B cell (primary cell): ENCODE measurements around the gene CHST15. TPM values are rescaled to one million over a fixed set of nuclear protein-coding genes. Genes with fewer than 3 reads are reported as not detected.

Source experiments
- ATAC-seq: fragments of 200-7000 bp; cut with Tn5 transposase; one replicate; pipeline ENCODE4 v1.10.0; 2021; ENCODE audit warnings: low read depth, mild to moderate bottlenecking, moderate number of reproducible peaks, moderate library complexity
- CTCF ChIA-PET: fragments of 350-600 bp; sonication (Branson Sonifier 250); formaldehyde crosslinking; loops from one replicate; lab custom pipeline; 2021; ENCODE audit warnings: antibody characterized with exemption, inconsistent platforms; lab: Charles Lee
- POLR2A ChIA-PET: fragments of 350-600 bp; sonication (Branson Sonifier 250); formaldehyde crosslinking; loops from one replicate; lab custom pipeline; 2021; ENCODE audit warnings: antibody characterized with exemption; lab: Charles Lee
- DNase-seq: peaks from one replicate; pipeline ENCODE4 v3.0.0; 2013
- H2AFZ ChIP-seq: 2 replicates; pipeline ENCODE4 v1.6.1; 2012; ENCODE audit warnings: mild to moderate bottlenecking, low read depth, low read length; ENCODE audit not compliant: insufficient read depth, poor library complexity, severe bottlenecking
- H3K27ac ChIP-seq, 2 donors: 1 replicate in 1 of 2; 2 replicates in 1 of 2; pipeline ENCODE4 v1.5.1; 2012 to 2013; ENCODE audit warnings: low read length in 2 of 2, mild to moderate bottlenecking in 2 of 2, moderate library complexity in 1 of 2
- H3K27me3 ChIP-seq, 4 experiments: fragments of 200-600 bp in 1 of 4; sonication (generic) in 1 of 4; replicated peaks in 1 of 4; 1 replicate in 2 of 4; 2 replicates in 2 of 4; pipeline versions ENCODE4 v1.6.1 to v1.7.0; 2013 to 2016; ENCODE audit warnings: low read length in 3 of 4, mild to moderate bottlenecking in 2 of 4, mixed read lengths in 1 of 4, moderate library complexity in 1 of 4; ENCODE audit not compliant: insufficient read depth in 4 of 4, control insufficient read depth in 3 of 4; ENCODE audit errors: control extremely low read depth in 1 of 4
- H3K36me3 ChIP-seq, 2 experiments: replicated peaks in 1 of 2; 1 replicate in 1 of 2; 2 replicates in 1 of 2; pipeline versions ENCODE4 v1.6.1 to v1.7.1; 2013; ENCODE audit warnings: low read length in 1 of 2; ENCODE audit not compliant: insufficient read depth in 2 of 2, control insufficient read depth in 1 of 2; ENCODE audit errors: control extremely low read depth in 1 of 2, extremely low read depth in 1 of 2
- H3K4me1 ChIP-seq, 2 donors: fragments of 200-600 bp in 1 of 2; sonication (generic) in 1 of 2; 1 replicate in 1 of 2; 2 replicates in 1 of 2; pipeline versions ENCODE4 v1.5.1 to v1.6.1; 2013 to 2017; ENCODE audit warnings: low read length in 2 of 2; ENCODE audit not compliant: control insufficient read depth in 2 of 2, insufficient read depth in 2 of 2
- H3K4me2 ChIP-seq: replicated peaks from 2 replicates; pipeline ENCODE3; 2012; ENCODE audit warnings: mild to moderate bottlenecking, low read depth, low read length; ENCODE audit not compliant: poor library complexity, severe bottlenecking
- H3K4me3 ChIP-seq, 5 experiments: fragments of 200-600 bp in 1 of 5; sonication (generic) in 1 of 5; 1 replicate in 3 of 5; 2 replicates in 2 of 5; pipeline versions ENCODE4 v1.5.1 to v1.7.0; 2011 to 2016; ENCODE audit warnings: low read length in 4 of 5, mild to moderate bottlenecking in 4 of 5, low read depth in 2 of 5, control low read depth in 1 of 5, moderate library complexity in 1 of 5; ENCODE audit not compliant: insufficient read depth in 1 of 5; ENCODE audit errors: control extremely low read depth in 1 of 5, extremely low read depth in 1 of 5
- H3K79me2 ChIP-seq: fragments of 200-600 bp; sonication (generic); one replicate; pipeline ENCODE4 v1.6.0; 2016; ENCODE audit warnings: low read length; ENCODE audit not compliant: control insufficient read depth, insufficient read depth
- H3K9ac ChIP-seq: fragments of 200-600 bp; sonication (generic); 2 replicates; pipeline ENCODE4 v1.6.1; 2017; ENCODE audit warnings: mild to moderate bottlenecking, low read length, moderate library complexity
- H3K9me3 ChIP-seq, 3 donors: one replicate each; pipeline versions ENCODE4 v1.6.1 to v1.7.1; 2013; ENCODE audit warnings: low read length in 2 of 3; ENCODE audit not compliant: control insufficient read depth in 2 of 3, insufficient read depth in 1 of 3; ENCODE audit errors: control extremely low read depth in 1 of 3
- H4K20me1 ChIP-seq: 2 replicates; pipeline ENCODE4 v1.6.0; 2012; ENCODE audit warnings: mild to moderate bottlenecking, low read length; ENCODE audit not compliant: insufficient read depth, control insufficient read depth, poor library complexity, severe bottlenecking
- H3K27ac Mint-ChIP-seq: one replicate; pipeline ENCODE4 v1.8.0; 2021; ENCODE audit warnings: mixed read lengths
- H3K27me3 Mint-ChIP-seq: one replicate; pipeline ENCODE4 v1.8.0; 2021; ENCODE audit warnings: mixed read lengths
- H3K4me1 Mint-ChIP-seq: one replicate; pipeline ENCODE4 v1.8.0; 2021; ENCODE audit warnings: mixed read lengths
- H3K4me3 Mint-ChIP-seq: one replicate; pipeline ENCODE4 v1.8.0; 2021; ENCODE audit warnings: mixed read lengths
- H3K9me3 Mint-ChIP-seq: one replicate; pipeline ENCODE4 v1.8.0; 2022; ENCODE audit warnings: mixed read lengths; ENCODE audit not compliant: insufficient read depth
- EZH2 ChIP-seq: IDR thresholded peaks from 2 replicates; pipeline ENCODE4 v1.6.1; 2012; ENCODE audit warnings: borderline replicate concordance, low read depth, mild to moderate bottlenecking, moderate library complexity, low read length; ENCODE audit not compliant: insufficient read depth, poor library complexity, severe bottlenecking
- WGBS: methylation state at CpG from one replicate; pipeline ENCODE4 v1.1.5; 2013; ENCODE audit warnings: missing lambda C conversion rate; ENCODE audit not compliant: insufficient coverage; 5-methylcytosine and 5-hydroxymethylcytosine counted together
- intact Hi-C: fragments of 100-400 bp; cut with micrococcal nuclease; formaldehyde crosslinking; loops from one replicate; pipeline ENCODE4 v1.10.0; 2022
- polyA plus RNA-seq: library from polyadenylated mRNA; depleted of rRNA; stranded (reverse); fragments of >200 nt; gene quantifications from 2 replicates; pipeline ENCODE4 v1.2.3, GENCODE V29; 2012
- total RNA-seq, 2 donors: library from RNA; stranded (reverse); fragments of 120-200 nt in 1 of 2; gene quantifications; 1 replicate in 1 of 2; 2 replicates in 1 of 2; pipeline versions ENCODE4 v1.2.3 to v1.2.4, GENCODE V29; 2013 to 2022
- TF ChIP-seq, protein P1 (sequence below): fragments of 200-600 bp; IDR thresholded peaks from one replicate; pipeline ENCODE4 v1.8.0; 2022; ENCODE audit warnings: antibody characterized with exemption, mild to moderate bottlenecking

The CHST15 gene
- total and polyA plus RNA-seq, 2 donors (not counting 1 experiment from before 2014, with no cell fraction given), result 17.9 to 75.4 TPM

DNA sequence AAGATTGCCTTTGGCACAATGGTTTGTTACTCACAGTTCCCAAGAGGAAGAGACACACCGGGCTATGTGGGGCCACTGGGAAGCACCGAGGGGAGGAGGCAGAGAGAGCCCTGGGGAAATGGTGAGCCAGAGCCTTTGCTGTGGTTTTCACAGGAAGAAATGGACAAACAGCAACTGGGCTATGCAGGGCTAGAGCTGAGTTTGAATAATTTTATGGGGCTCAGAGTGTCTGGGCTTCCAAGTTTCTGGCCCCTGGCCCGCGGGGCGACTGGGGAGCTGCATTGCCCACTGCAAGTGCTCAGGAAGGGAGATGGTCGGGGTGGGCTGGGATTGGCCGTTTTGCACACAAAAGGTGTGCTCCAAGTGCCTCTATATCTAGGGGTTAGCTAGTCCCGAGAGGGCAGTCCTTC, 92.6 kb downstream of the CHST15 start:
- POLR2A ChIA-PET, result no interaction called here
- peaks cover 19% of the 10 kb centered on the region for H3K4me1 Mint-ChIP-seq
- no peaks in the 10 kb centered on the region for H3K27me3 Mint-ChIP-seq
- H3K27me3 ChIP-seq, result no peaks in the 10 kb centered on the region
- 71% methylated on average over 7 of the region's 8 CpGs for WGBS
- CTCF ChIA-PET, result interaction anchor here (0.8 kb wide), 1 partner anchor 390 kb away, joined by 3 read pairs; no protein-coding TSS in a partner anchor
- no peaks in the 10 kb centered on the region for H3K9me3 Mint-ChIP-seq
- H3K4me1 ChIP-seq, result peaks cover 3 to 14% of the 10 kb centered on the region in 2 donors
- H2AFZ ChIP-seq, result no peak overlapping the region
- no peak overlapping the region for H3K9ac ChIP-seq
- no peak overlapping the region for H3K4me3 ChIP-seq
- H3K36me3 ChIP-seq, result no peaks in the 10 kb centered on the region
- no peak for TF ChIP-seq EZH2
- TF ChIP-seq, protein P1, sequence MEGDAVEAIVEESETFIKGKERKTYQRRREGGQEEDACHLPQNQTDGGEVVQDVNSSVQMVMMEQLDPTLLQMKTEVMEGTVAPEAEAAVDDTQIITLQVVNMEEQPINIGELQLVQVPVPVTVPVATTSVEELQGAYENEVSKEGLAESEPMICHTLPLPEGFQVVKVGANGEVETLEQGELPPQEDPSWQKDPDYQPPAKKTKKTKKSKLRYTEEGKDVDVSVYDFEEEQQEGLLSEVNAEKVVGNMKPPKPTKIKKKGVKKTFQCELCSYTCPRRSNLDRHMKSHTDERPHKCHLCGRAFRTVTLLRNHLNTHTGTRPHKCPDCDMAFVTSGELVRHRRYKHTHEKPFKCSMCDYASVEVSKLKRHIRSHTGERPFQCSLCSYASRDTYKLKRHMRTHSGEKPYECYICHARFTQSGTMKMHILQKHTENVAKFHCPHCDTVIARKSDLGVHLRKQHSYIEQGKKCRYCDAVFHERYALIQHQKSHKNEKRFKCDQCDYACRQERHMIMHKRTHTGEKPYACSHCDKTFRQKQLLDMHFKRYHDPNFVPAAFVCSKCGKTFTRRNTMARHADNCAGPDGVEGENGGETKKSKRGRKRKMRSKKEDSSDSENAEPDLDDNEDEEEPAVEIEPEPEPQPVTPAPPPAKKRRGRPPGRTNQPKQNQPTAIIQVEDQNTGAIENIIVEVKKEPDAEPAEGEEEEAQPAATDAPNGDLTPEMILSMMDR, result no peak
- no peak overlapping the region for H3K27ac ChIP-seq
- no peak overlapping the region for H3K4me2 ChIP-seq
- H3K9me3 ChIP-seq, result no peaks in the 10 kb centered on the region
- H3K79me2 ChIP-seq, result no peaks in the 10 kb centered on the region
- no peak overlapping the region for H3K4me3 Mint-ChIP-seq
- no peak overlapping the region for H3K27ac Mint-ChIP-seq
- intact Hi-C loops, result no loop called here
- DNase-seq (no peak), ATAC-seq (no peak)
- H4K20me1 ChIP-seq, result no peaks in the 10 kb centered on the region

DNA sequence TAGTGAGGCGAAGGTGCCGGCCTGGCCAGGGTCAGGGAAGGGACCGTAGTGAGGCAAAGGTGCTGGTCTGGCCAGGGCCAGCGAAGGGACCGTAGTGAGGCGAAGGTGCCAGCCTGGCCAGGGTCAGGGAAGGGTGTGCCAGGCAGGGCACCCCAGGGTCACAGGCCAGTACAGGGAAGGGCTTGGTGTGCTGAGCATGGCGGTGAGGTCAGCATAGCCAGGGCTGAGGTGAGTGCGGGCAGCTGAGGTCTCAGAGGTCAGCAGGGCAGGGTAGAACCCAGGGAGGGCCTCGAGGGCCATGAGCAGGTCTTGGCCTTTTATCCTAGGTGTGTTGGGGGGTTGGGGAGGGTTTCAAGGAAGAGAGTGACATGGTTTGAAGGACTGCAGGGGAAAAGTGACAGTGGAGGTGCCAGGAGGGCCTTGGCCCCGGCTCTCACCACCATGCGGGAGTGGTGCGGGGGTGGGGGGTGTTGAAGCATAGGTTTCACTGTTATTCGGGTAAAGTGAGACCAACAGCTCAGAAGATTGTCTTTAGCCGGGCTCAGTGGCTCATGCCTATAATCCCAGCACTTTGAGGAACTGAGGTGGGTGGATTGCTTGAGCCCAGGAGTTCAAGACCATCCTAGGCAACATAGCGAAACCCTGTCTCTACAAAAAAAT, 93.3 kb downstream of the CHST15 start:
- Histone ChIP-seq H2AFZ (no peak overlapping the region), H3K4me2 (no peak overlapping the region), H3K79me2 (no peaks in the 10 kb centered on the region), H3K27me3 (no peaks in the 10 kb centered on the region), H3K4me1 (peaks cover 10 to 21% of the 10 kb centered on the region in 2 donors), H3K9ac (no peak overlapping the region), H3K4me3 (no peak overlapping the region), H3K9me3 (no peaks in the 10 kb centered on the region), H3K27ac (no peak overlapping the region), H3K36me3 (no peaks in the 10 kb centered on the region), H4K20me1 (no peaks in the 10 kb centered on the region)
- H3K9me3 Mint-ChIP-seq, result no peaks in the 10 kb centered on the region
- intact Hi-C loops, result loop anchor here (5.0 kb wide), 1 partner anchor 532 kb away; no protein-coding TSS in a partner anchor
- POLR2A ChIA-PET, result no interaction called here
- CTCF ChIA-PET, result interaction anchor here (0.8 kb wide), 1 partner anchor 391 kb away, joined by 3 read pairs; no protein-coding TSS in a partner anchor
- H3K27ac Mint-ChIP-seq, result no peak overlapping the region
- no peak for DNase-seq
- 95% methylated on average over 10 of the region's 15 CpGs for WGBS
- H3K4me3 Mint-ChIP-seq, result no peak overlapping the region
- TF ChIP-seq EZH2, result no peak
- TF ChIP-seq, protein P1, result no peak
- peaks cover 25% of the 10 kb centered on the region for H3K4me1 Mint-ChIP-seq
- no peaks in the 10 kb centered on the region for H3K27me3 Mint-ChIP-seq
- no peak for ATAC-seq
